Stimulated activated CD4-positive, alpha-beta T cell treated with anti-CD3 and anti-CD28 coated beads, Interleukin-2, amount 100 ng/mL, for 48 hours (primary cell): ENCODE data around the gene TP53AIP1.

Experiments
- DNase-seq, 2 donors: peaks; one replicate each; pipeline ENCODE4 v3.0.0-alpha.2; 2020

The TP53AIP1 gene

GRCh38 chr11:128888034-128888985 lies 54.4 kb downstream of the TP53AIP1 start:
- no peak for DNase-seq

- DNase-seq, result no peak
Measured at GRCh38 chr11:128886406-128887124, 56.1 kb downstream of the TP53AIP1 start.
